ENCODE measurements around the gene PPP1R7. TPM values are rescaled to one million over a fixed set of nuclear protein-coding genes. Genes with fewer than 3 reads are reported as not detected.

Gene PPP1R7
- total and polyA plus RNA-seq, 8 donors: 21.5 to 38.7 (median 31.5) TPM

GRCh38 chr2:241110607-241111439, 39.4 kb upstream of the PPP1R7 start:
- FAIRE-seq (no peak), DNase-seq (peak in 1 of 6 donors; percentile 48), ATAC-seq (no peak)
- Histone ChIP-seq H3K9me3 (no peaks in the 10 kb centered on the region), H3K4me1 (no peaks in the 10 kb centered on the region), H3K4me3 (no peak overlapping the region), H3K27me3 (no peaks in the 10 kb centered on the region), H3K36me3 (no peaks in the 10 kb centered on the region), H3K27ac (no peak overlapping the region)
- no peak for TF ChIP-seq CTCF (IDR thresholded peaks at IDR 0.05)
- 88 to 96% methylated on average over 19 of the region's 19 CpGs for WGBS, 2 donors
- intact Hi-C loops (cut with DNase I): no loop called here

- peak in 1 of 6 donors; percentile 25 for DNase-seq
- intact Hi-C loops (cut with DNase I): no loop called here
Observed at GRCh38 chr2:241111440-241111805, 38.8 kb upstream of the PPP1R7 start.

GRCh38 chr2:241112046-241112445, 38.2 kb upstream of the PPP1R7 start:
- no peak for TF ChIP-seq CTCF (IDR thresholded peaks at IDR 0.05)
- intact Hi-C loops (cut with DNase I): no loop called here
- WGBS, 2 donors: 90 to 95% methylated on average over 17 of the region's 17 CpGs

More at GRCh38 chr2:241111440-241111805, 38.8 kb upstream of the PPP1R7 start:
- H3K4me3 ChIP-seq: no peak overlapping the region
- no peaks in the 10 kb centered on the region for H3K27me3 ChIP-seq
- no peaks in the 10 kb centered on the region for H3K9me3 ChIP-seq
- ATAC-seq: no peak
- FAIRE-seq: no peak
- TF ChIP-seq CTCF (IDR thresholded peaks at IDR 0.05): no peak
- WGBS, 2 donors: 83 to 92% methylated on average over 9 of the region's 9 CpGs
- no peak overlapping the region for H3K27ac ChIP-seq
- H3K36me3 ChIP-seq: no peaks in the 10 kb centered on the region
- H3K4me1 ChIP-seq: no peaks in the 10 kb centered on the region

DNA sequence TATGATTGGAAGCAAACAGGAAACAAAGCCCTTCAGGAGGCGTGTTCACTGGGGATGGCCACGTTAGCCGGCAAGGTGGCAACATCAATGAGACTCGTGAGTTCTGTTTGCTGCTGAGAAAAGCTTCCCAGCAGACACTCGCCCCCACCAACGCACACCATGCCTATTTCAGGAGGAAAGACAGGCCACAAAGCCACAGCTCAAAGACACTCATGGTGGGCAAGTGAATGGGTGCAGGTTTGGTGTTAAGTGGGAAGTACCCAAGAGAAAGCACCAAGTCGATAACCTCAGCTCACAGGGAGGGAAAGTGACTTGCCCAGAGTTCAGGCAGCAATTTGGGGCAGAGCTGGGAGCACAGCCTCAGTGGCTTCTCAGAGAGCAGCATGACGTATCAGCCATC, 37.7 kb upstream of the PPP1R7 start:
- H3K36me3 ChIP-seq: no peaks in the 10 kb centered on the region
- H3K9me3 ChIP-seq: no peaks in the 10 kb centered on the region
- H3K4me1 ChIP-seq: no peaks in the 10 kb centered on the region
- DNase-seq (peak in 1 of 6 donors; percentile 17), FAIRE-seq (no peak), ATAC-seq (no peak)
- 85 to 88% methylated on average over 8 of the region's 8 CpGs for WGBS, 2 donors
- no peak for TF ChIP-seq CTCF (IDR thresholded peaks at IDR 0.05)
- no peaks in the 10 kb centered on the region for H3K27me3 ChIP-seq
- H3K4me3 ChIP-seq: no peak overlapping the region
- intact Hi-C loops (cut with DNase I): no loop called here
- H3K27ac ChIP-seq: no peak overlapping the region

More at GRCh38 chr2:241112046-241112445, 38.2 kb upstream of the PPP1R7 start:
- FAIRE-seq: no peak
- H3K27ac ChIP-seq: no peak overlapping the region
- H3K36me3 ChIP-seq: no peaks in the 10 kb centered on the region
- H3K4me1 ChIP-seq: no peaks in the 10 kb centered on the region
- no peaks in the 10 kb centered on the region for H3K9me3 ChIP-seq
- peak in 1 of 6 donors; percentile 12 for DNase-seq
- H3K4me3 ChIP-seq: no peak overlapping the region
- ATAC-seq: no peak
- H3K27me3 ChIP-seq: no peaks in the 10 kb centered on the region

DNA sequence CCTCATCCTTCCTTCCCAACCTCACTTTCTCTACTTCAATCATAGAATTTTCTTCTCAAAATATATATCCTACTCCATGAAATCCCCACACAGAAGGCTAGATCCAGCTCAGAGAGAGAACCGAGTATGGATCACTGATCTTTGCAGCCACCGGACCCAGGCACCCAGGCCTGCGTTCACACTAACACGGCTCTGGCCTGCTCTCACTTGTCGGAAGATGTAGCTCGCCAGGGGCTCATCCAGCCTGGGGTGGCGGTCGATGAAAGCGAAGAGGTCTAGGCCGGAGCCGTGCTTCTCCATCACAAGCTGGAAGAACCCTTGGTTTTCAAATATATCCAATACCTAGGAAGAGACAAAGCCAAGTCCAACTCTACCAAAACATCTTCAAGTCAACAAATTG, 35.4 kb upstream of the PPP1R7 start:
- no peaks in the 10 kb centered on the region for H3K9me3 ChIP-seq
- FAIRE-seq (no peak), ATAC-seq (no peak), DNase-seq (peak in 1 of 6 donors; percentile 35)
- H3K27me3 ChIP-seq: no peaks in the 10 kb centered on the region
- H3K27ac ChIP-seq: no peak overlapping the region
- intact Hi-C loops (cut with DNase I): no loop called here
- no peak overlapping the region for H3K4me3 ChIP-seq
- WGBS, 2 donors: 89 to 96% methylated on average over 11 of the region's 11 CpGs
- no peak for TF ChIP-seq CTCF (IDR thresholded peaks at IDR 0.05)
- H3K4me1 ChIP-seq: no peaks in the 10 kb centered on the region
- H3K36me3 ChIP-seq: no peaks in the 10 kb centered on the region
